ENCODE measurements around the gene EXOC4.
"Not testable (repeated sequence)": the region's sequence is repeated elsewhere in the genome, so short reads cannot be mapped to it uniquely, and the experiment has no call there.

The EXOC4 gene

GRCh38 chr7:133958822-133959221 lies 705.9 kb downstream of the EXOC4 start:
- no peak for DNase-seq

DNA sequence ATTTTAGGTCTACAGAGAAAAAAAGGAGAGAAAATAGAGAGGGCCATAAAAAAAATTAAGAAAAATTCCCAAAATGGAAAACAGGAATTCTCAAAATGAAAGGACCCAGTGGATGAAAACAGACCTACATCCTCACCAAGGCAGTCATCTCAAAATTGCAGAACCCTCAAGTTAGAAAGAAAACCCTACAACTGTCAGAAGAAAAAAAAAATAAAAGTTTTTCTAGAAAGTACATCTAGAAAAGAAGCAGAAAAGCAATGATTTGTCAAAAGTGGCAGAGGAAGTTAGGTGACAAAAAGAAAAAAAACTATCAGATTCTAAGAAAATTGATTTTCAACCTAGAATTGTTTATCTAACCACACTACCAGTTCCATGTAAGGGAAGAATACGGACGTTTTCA lies 706.6 kb downstream of the EXOC4 start:
- no peak for DNase-seq

DNA sequence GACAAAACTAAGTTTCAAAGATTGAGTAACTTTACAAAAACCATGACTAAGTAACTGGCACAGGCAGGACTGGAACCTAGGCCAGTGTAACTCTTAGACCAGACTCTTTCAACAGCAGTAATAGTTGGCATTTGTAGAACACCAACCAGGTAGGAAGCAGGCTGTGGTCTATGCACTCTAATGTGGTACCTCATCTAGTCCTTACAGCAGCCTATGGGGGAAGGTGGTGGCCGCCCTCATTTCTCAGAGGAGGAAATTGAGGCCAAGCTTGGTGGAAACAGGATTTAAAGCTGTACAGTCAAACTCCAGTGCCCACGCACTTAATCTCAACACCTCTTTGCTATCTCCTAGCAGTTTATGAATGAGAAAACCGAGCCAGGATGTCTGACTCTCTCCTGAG lies 708.8 kb downstream of the EXOC4 start:
- DNase-seq = no peak

GRCh38 chr7:133962646-133963045 lies 709.8 kb downstream of the EXOC4 start:
- DNase-seq = no peak

- DNase-seq = no peak
These were observed 710.8 kb downstream of the EXOC4 start for GRCh38 chr7:133963629-133964028.

DNA sequence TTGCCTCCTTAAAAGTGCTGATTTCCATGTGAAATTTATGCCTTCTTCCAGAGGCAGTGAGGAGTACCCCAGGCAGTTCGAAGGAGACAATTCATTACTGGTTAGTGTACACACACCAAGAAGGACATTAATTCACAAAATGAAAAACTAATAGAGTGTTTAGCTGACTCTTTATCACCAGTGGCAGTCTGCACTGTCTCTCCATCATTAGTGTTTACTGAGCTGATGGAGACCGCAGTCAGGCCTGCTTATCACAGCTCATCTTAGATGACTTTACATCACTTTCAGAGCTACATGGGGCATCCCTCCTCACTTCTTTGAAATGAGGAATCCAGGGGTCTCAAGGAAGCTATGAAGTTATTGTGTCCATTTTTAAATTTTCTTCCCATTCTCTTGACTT lies 718.7 kb downstream of the EXOC4 start:
- no peak for DNase-seq

DNA sequence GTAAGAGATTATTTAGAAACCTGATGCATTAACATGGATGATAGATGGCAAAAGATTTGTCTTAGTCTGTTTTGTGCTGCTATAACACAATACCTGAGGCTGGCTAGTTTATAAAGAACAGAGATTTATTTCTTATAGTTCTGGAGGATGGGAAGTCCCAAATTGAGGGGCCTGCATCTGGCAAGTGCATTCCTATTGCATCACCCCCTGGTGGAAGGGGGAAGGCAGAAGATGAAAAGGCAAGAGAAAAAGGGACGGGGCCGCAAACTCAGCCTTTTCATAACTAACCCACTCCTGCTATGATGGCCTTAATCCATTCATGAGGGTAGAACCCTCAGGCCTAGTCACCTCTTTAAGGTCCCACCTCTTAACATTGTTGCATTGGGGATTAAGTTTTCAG lies 720.8 kb downstream of the EXOC4 start:
- no peak for DNase-seq

GRCh38 chr7:133975130-133975529 lies 722.3 kb downstream of the EXOC4 start:
- no peak for DNase-seq

GRCh38 chr7:133976140-133976539 lies 723.3 kb downstream of the EXOC4 start:
- no peak for DNase-seq

DNA sequence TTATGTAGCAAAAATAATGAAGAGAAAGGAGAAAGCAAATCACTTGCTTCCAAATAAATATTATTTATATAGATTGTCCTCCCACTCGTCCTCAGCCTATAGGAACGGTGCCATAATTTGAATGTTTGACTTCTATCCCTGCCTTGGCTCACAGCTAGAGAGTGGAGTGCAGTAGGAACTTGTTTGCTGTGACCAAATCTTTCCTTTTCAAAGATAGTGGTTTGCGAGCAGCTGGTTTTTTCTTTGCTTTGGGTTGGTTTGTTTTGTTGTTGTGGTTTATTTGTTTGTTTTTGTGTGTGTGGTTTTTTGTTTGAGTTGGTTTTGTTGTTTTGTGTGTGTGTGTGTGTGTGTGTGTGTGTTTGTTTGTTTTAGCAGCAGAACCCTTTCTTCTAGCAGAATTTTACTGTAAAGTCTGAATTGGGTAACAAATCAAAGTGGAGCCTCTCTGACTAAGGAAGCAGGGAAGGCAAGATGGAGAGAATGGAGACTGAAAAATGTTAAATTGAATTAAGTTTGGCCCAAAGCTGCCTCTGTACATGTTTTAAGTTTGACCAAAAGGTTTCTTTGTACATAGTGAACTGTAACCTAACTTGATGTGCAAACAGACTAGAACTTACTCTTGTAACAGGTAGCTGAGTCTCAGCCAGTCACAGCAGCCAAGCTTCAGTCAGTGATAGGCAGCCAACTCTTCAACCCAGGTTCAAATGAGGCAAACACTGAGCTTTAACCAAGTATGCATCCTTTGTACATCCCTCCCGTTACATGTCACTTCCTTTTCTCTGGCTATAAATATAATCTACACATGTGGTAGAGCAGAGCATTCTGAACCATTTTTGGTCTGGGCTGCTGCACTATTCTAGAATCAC lies 724.8 kb downstream of the EXOC4 start:
- DNase-seq = no peak

DNA sequence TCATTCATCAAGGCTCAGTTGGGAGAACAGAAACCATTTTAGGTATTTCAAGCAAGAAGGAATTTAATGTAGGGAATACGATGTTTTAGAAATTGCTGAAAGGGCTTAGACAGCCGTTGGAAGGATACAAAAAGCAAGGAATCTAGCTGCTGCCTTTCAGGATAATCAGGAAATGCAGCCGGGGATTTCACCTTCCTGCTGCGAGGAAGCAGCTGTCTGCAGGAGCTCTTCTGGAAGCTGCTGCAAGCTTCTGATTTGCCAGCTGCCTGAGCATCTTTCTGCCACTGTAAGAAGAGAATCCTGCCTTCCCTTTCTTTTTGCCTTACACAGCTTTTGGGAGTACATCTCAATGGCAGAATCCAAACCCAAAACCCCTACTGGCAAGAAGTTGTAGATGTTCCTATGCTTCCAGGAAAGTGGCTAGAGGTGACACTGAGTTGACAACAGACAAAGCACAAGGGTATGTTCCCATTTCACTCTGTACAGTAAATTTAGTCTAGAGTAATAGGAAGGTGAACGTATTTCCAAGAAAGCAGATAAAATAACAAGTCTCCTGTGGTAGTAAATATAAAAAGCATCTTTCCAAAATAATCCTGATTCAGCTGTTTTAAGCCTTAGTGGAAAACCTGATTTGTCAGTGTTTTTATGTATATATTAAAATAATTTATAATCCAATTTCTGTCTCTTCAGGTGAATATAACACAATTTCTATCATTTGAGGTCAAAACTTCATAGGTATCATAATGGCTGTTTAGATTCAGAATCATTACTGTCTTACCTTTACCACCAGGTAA lies 725.8 kb downstream of the EXOC4 start:
- DNase-seq = no peak

- no peak for DNase-seq
These were observed 727.9 kb downstream of the EXOC4 start for GRCh38 chr7:133980804-133981203.

- no peak for DNase-seq
These were observed 731.0 kb downstream of the EXOC4 start for GRCh38 chr7:133983685-133984419.

- DNase-seq = no peak
These were observed 732.4 kb downstream of the EXOC4 start for GRCh38 chr7:133985300-133985699.

DNA sequence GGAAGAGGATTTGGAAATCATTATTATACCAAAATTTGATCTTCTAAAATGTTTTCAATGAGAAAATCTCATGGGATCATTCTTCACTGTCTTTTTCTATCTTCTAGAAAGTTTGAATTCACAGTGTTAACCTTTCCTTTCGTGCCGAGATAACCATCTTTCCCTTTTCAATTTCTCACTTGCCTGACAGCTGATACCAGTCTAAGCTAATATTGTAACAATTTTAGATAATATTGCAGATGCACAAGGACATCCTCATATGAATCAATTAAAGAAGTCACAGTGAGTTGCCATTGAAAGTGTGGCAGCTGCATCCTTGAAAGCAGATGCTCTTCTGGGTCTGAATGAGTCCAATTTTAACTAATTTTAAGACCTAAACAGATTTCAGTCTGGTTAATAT lies 734.7 kb downstream of the EXOC4 start:
- no peak for DNase-seq

DNA sequence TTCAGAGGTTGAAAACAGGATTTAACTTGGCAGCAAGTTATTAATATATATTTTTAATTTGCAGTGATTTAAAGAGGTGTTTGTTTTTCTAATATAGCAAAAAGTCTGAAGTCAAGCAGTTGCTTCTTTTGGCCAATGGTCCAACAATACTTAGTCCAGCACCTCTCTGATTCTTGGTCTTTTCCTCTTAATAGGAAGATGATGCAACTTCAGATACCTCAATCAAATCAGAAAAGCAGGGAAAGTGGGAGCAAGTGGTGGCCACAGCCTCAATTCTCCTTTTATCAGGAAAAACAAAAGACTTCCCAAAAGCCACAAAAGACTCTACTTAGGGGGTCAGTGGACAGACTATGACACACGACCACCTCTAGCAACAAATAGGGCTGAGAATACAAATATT lies 740.7 kb downstream of the EXOC4 start:
- DNase-seq = no peak

DNA sequence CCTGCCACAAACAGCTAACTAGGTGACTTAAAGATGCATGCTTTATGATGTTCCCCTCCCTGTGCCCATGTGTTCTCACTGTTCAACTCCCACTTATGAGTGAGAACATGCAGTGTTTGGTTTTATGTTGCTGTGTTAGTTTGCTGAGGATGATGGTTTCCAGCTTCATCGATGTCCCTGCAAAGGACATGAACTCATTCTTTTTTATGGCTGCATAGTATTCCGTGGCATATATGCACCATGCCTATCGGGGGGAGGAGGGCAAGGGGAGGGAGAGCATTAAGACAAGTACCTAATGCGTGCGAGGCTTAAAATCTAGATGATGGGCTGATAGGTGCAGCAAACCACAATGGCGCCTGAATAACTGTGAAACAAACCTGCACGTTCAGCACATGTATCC lies 741.2 kb downstream of the EXOC4 start:
- DNase-seq = not testable (repeated sequence)

DNA sequence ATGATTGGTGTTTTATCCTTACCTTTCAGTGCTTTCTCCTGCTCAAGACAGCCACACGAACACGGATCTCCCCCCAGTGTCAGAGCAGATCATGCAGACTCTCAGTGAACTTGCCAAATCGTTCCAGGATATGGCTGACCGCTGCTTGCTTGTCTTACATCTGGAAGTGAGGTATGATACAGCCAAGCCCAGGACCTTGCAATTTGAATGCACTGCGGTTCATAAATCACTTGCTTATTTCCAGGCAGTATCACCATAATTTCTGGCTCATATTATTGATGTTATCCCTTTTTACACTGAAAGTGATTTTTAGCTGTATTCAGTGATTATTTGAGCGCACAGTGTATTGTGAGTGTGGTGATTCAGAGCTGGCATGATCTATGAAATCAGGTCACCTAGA lies 744.6 kb downstream of the EXOC4 start:
- no peak for DNase-seq

DNA sequence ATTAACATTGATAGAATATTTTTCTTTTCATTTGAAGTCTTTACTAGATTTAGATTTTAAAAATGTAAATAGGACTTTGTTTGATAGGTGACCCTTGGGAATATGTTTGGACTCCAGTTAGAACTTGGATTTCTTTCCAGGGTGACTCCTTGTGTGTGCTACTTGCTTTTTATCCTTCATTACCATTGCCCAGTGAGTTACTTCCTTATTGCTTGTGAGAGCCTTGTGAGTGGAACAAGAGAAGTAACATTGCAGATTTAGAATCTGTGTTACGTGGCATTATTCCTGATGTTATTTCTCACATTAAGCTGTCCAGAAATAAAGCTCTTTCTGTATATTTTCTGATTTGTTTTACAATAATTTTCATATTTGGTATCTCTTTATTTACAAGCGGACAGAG lies 746.3 kb downstream of the EXOC4 start:
- no peak for DNase-seq

- DNase-seq = no peak
These were observed 752.1 kb downstream of the EXOC4 start for GRCh38 chr7:134004829-134005505.

- no peak for DNase-seq
These were observed 756.6 kb downstream of the EXOC4 start for GRCh38 chr7:134009314-134010110.

DNA sequence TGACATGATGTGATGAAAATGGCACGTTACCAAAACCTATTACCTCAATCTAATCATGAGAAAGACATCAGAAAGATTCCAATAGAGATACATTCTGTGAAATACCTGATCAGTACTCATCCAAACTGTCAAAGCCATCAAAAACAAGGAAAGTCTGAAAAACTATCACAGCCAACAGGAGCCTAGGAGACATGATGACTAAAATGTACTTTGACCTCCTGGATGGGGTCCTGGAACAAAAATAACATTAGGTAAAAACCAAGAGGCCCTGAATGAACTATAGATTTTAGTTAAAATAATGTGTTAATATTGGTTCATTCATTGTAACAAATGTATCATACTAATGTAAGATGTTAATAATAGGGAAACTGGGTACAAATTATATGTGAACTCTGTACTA lies 760.4 kb downstream of the EXOC4 start:
- no peak for DNase-seq
